Measurements from ENCODE around the gene STAT5B. TPM values are rescaled to one million over a fixed set of nuclear protein-coding genes. Genes with fewer than 3 reads are reported as not detected.
A peak's percentile ranks its signal among the peaks of the same experiment; 100 is the strongest.

STAT5B gene
- total and polyA plus RNA-seq, 2 of the 13 experiments (the other 11 are each of a cell fraction or from before 2014, with no cell fraction given) = 21.0 to 42.8 TPM

GRCh38 chr17:42304187-42305030 lies 28.2 kb upstream of the STAT5B start (continued):
- TF ChIP-seq ZNF776 (CRISPR knock-in tag; IDR thresholded peaks at IDR 0.05) (no peak), ZSCAN9 (CRISPR knock-in tag; IDR thresholded peaks at IDR 0.05; ENCODE audit: borderline replicate concordance) (no peak), CBFB (CRISPR knock-in tag; IDR thresholded peaks at IDR 0.05) (no peak), NR2F2 (IDR thresholded peaks at IDR 0.05; ENCODE audit: borderline replicate concordance, low read depth) (no peak), IRF2 (CRISPR knock-in tag; IDR thresholded peaks at IDR 0.05) (0 out of 2 replicates have a peak, but pooled peaks have one; percentile 30), GTF2F1 (IDR thresholded peaks at IDR 0.05; ENCODE audit: low read length) (no peak), ZNF580 (CRISPR knock-in tag; IDR thresholded peaks at IDR 0.05; ENCODE audit: borderline replicate concordance, low read depth) (peak; percentile 69; the same call in 1 of the 2 replicates), SALL1 (CRISPR knock-in tag; IDR thresholded peaks at IDR 0.05) (peak; percentile 78), ELF1 (CRISPR knock-in tag; IDR thresholded peaks at IDR 0.05) (no peak), ZNF775 (CRISPR knock-in tag; IDR thresholded peaks at IDR 0.05; ENCODE audit: borderline replicate concordance) (no peak)
- TF ChIP-seq, protein P1, sequence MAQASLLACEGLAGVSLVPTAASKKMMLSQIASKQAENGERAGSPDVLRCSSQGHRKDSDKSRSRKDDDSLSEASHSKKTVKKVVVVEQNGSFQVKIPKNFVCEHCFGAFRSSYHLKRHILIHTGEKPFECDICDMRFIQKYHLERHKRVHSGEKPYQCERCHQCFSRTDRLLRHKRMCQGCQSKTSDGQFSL (CRISPR knock-in tag; IDR thresholded peaks at IDR 0.05) = no peak
- TF ChIP-seq, protein P2, sequence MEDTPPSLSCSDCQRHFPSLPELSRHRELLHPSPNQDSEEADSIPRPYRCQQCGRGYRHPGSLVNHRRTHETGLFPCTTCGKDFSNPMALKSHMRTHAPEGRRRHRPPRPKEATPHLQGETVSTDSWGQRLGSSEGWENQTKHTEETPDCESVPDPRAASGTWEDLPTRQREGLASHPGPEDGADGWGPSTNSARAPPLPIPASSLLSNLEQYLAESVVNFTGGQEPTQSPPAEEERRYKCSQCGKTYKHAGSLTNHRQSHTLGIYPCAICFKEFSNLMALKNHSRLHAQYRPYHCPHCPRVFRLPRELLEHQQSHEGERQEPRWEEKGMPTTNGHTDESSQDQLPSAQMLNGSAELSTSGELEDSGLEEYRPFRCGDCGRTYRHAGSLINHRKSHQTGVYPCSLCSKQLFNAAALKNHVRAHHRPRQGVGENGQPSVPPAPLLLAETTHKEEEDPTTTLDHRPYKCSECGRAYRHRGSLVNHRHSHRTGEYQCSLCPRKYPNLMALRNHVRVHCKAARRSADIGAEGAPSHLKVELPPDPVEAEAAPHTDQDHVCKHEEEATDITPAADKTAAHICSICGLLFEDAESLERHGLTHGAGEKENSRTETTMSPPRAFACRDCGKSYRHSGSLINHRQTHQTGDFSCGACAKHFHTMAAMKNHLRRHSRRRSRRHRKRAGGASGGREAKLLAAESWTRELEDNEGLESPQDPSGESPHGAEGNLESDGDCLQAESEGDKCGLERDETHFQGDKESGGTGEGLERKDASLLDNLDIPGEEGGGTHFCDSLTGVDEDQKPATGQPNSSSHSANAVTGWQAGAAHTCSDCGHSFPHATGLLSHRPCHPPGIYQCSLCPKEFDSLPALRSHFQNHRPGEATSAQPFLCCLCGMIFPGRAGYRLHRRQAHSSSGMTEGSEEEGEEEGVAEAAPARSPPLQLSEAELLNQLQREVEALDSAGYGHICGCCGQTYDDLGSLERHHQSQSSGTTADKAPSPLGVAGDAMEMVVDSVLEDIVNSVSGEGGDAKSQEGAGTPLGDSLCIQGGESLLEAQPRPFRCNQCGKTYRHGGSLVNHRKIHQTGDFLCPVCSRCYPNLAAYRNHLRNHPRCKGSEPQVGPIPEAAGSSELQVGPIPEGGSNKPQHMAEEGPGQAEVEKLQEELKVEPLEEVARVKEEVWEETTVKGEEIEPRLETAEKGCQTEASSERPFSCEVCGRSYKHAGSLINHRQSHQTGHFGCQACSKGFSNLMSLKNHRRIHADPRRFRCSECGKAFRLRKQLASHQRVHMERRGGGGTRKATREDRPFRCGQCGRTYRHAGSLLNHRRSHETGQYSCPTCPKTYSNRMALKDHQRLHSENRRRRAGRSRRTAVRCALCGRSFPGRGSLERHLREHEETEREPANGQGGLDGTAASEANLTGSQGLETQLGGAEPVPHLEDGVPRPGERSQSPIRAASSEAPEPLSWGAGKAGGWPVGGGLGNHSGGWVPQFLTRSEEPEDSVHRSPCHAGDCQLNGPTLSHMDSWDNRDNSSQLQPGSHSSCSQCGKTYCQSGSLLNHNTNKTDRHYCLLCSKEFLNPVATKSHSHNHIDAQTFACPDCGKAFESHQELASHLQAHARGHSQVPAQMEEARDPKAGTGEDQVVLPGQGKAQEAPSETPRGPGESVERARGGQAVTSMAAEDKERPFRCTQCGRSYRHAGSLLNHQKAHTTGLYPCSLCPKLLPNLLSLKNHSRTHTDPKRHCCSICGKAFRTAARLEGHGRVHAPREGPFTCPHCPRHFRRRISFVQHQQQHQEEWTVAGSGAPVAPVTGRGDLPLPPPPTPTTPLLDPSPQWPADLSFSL (CRISPR knock-in tag; IDR thresholded peaks at IDR 0.05) = no peak
- TF ChIP-seq, protein P3, sequence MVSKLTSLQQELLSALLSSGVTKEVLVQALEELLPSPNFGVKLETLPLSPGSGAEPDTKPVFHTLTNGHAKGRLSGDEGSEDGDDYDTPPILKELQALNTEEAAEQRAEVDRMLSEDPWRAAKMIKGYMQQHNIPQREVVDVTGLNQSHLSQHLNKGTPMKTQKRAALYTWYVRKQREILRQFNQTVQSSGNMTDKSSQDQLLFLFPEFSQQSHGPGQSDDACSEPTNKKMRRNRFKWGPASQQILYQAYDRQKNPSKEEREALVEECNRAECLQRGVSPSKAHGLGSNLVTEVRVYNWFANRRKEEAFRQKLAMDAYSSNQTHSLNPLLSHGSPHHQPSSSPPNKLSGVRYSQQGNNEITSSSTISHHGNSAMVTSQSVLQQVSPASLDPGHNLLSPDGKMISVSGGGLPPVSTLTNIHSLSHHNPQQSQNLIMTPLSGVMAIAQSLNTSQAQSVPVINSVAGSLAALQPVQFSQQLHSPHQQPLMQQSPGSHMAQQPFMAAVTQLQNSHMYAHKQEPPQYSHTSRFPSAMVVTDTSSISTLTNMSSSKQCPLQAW (CRISPR knock-in tag; IDR thresholded peaks at IDR 0.05) = peak; percentile 70; the same call in 1 of the 2 replicates
- TF ChIP-seq, protein P4, sequence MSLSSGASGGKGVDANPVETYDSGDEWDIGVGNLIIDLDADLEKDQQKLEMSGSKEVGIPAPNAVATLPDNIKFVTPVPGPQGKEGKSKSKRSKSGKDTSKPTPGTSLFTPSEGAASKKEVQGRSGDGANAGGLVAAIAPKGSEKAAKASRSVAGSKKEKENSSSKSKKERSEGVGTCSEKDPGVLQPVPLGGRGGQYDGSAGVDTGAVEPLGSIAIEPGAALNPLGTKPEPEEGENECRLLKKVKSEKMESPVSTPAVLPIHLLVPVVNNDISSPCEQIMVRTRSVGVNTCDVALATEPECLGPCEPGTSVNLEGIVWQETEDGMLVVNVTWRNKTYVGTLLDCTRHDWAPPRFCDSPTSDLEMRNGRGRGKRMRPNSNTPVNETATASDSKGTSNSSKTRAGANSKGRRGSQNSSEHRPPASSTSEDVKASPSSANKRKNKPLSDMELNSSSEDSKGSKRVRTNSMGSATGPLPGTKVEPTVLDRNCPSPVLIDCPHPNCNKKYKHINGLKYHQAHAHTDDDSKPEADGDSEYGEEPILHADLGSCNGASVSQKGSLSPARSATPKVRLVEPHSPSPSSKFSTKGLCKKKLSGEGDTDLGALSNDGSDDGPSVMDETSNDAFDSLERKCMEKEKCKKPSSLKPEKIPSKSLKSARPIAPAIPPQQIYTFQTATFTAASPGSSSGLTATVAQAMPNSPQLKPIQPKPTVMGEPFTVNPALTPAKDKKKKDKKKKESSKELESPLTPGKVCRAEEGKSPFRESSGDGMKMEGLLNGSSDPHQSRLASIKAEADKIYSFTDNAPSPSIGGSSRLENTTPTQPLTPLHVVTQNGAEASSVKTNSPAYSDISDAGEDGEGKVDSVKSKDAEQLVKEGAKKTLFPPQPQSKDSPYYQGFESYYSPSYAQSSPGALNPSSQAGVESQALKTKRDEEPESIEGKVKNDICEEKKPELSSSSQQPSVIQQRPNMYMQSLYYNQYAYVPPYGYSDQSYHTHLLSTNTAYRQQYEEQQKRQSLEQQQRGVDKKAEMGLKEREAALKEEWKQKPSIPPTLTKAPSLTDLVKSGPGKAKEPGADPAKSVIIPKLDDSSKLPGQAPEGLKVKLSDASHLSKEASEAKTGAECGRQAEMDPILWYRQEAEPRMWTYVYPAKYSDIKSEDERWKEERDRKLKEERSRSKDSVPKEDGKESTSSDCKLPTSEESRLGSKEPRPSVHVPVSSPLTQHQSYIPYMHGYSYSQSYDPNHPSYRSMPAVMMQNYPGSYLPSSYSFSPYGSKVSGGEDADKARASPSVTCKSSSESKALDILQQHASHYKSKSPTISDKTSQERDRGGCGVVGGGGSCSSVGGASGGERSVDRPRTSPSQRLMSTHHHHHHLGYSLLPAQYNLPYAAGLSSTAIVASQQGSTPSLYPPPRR (CRISPR knock-in tag; IDR thresholded peaks at IDR 0.05; ENCODE audit: borderline replicate concordance) = 0 out of 2 replicates have a peak, but pooled peaks have one; percentile 27
